Cardiac fibroblast (primary cell): Measurements from ENCODE around the gene ADCY1.

Experiments used
- DNase-seq, 2 donors: peaks; one replicate each; pipeline versions ENCODE4 v3.0.0 to v3.0.0-alpha.2; 2010; ENCODE audit warnings: low read depth in 2 of 2
- H3K4me3 ChIP-seq, 2 donors: replicated peaks in 1 of 2; 1 replicate in 1 of 2; 2 replicates in 1 of 2; pipeline ENCODE4 v1.5.1; 2011; ENCODE audit warnings: low read depth in 2 of 2, low read length in 2 of 2, mild to moderate bottlenecking in 2 of 2, moderate library complexity in 1 of 2
- TF ChIP-seq, protein P1 (sequence below): IDR thresholded peaks from one replicate; pipeline ENCODE4 v1.5.1; 2011; ENCODE audit warnings: low read depth, mild to moderate bottlenecking, low read length, inconsistent platforms

ADCY1 gene

DNA sequence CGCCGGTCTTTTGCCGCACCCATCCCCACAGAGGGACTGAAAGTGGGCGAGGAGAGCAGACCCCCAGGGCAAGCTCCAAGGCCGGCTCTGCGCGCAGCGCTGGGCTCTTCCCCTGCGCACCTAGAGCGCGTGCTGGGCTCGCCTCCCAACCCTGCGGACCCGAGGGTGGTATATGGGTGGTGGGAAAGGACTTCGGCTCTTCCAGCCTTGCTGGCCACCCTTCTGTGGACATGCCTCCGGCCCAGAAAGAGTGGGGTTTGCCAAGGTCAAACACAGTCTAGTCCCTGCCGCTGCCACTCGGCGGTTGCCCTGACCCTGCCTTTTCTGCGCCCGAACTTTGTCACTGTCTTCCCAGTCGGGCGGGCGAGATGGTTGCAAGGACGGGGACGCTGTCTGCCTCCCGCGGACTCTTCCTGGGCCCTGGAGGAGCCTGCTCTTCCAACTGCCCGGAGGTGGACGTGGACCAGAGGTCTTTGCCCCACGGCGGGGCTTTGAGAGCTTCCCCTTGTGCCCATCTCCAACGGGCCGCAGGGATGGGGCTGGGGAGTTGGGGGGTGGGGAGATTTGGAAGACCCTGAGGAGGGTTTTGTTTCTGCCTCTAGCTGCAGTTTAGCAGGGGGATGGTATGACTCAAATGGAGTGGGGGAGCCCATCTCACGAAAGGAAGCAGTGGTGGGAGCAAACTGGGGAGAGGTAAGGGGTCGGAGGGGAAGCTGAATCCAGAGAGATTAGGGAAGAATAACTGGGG is 1.5 kb downstream of the ADCY1 start:
- TF ChIP-seq, protein P1, sequence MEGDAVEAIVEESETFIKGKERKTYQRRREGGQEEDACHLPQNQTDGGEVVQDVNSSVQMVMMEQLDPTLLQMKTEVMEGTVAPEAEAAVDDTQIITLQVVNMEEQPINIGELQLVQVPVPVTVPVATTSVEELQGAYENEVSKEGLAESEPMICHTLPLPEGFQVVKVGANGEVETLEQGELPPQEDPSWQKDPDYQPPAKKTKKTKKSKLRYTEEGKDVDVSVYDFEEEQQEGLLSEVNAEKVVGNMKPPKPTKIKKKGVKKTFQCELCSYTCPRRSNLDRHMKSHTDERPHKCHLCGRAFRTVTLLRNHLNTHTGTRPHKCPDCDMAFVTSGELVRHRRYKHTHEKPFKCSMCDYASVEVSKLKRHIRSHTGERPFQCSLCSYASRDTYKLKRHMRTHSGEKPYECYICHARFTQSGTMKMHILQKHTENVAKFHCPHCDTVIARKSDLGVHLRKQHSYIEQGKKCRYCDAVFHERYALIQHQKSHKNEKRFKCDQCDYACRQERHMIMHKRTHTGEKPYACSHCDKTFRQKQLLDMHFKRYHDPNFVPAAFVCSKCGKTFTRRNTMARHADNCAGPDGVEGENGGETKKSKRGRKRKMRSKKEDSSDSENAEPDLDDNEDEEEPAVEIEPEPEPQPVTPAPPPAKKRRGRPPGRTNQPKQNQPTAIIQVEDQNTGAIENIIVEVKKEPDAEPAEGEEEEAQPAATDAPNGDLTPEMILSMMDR: no peak
- H3K4me3 ChIP-seq: no peak overlapping the region
- DNase-seq: no peak

DNA sequence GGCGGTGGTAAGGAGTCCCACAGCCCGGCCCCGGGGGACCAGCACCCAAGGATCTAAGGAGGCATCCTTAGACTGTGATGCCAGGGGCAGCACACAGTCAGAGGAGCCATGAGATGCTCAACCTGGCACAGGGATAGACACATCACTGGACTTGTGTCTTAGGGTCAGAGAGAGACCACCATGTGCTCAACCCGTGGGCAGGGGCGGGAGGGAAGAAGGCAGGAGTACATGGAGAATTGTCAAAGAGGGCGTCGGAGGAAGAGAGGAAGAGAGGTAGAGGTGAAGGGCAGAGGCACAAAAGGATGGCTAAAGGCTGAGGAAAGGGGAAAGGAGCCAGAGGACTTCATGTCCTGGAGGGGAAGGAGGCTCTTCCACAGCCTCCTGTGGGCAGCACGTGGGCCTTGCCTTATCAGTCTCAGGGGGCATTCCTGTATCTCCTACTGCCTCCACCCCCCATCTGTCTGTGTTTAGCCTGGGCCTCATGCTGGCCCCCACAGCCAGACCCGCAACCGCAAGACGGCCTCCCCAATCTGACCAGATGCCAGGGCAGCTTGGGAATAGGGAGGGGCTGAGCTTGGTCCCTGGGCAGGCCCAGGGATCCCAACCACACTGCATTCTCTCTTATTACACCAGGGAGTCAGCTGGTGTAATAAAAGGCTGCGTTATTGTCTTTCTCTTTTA is 2.2 kb downstream of the ADCY1 start:
- no peak overlapping the region for H3K4me3 ChIP-seq
- TF ChIP-seq, protein P1: no peak
- peak in 1 of 2 donors; percentile 37 for DNase-seq

DNA sequence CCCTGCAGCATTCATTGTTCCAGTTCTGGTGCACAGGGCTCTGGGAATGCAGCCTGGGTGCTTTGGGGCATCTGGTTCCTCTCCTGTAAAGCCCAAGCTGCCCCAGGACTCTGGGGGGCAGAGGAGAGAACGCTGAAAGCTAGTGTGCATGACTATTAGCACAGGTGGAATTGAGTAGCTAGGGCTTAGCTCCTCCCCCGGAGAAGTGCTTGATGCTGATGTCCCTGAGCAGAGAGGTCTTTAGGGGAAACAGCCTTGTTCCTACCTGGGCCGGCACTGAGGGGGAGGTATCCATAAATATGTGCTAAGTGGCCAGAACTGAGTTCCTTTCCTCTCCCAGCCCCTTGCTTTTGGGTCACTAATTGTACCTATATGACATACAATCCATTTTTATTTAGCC is 3.9 kb downstream of the ADCY1 start:
- TF ChIP-seq, protein P1: no peak
- no peak overlapping the region for H3K4me3 ChIP-seq
- no peak for DNase-seq

DNA sequence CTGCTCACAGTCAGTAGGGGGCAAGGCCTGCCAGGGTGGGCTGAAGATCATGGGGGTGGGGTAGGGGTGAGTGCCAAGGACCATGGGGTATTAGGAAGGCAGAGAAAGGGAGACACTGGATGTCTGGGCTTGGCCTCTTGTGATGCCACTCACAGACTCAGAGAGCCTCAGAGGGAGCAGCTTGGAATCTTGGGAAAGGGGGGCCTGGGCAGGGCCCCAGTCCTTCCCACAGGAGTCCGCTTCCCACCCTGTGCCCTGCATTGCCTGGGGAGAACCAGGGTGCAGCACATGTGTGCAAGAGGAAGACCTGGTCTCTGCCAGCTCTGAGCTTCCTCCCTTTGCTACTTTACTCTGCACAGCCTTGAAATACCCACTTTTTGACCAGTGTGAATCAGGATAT is 4.3 kb downstream of the ADCY1 start:
- no peak overlapping the region for H3K4me3 ChIP-seq
- DNase-seq: no peak
- TF ChIP-seq, protein P1: no peak

DNA sequence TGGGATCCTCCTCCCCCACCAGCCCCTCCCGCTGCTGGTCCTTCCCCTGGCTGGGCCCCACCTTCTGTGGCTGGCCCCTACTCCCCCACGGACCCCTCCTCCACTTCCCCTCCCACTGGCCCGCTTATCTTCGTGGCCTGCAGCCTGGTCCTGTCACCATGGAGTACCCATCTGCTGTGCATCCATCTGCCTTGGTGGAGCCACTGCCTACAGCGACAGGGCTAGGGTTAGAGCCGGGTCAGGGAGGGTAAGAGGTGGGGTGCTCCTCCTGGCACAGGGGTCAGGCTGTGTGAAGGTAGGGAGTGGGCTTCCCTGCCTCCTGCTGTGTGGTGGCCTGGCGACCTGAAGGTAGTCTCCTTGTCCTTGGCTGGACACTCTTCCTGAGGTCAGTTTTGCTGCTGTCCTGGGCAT is 5.2 kb downstream of the ADCY1 start:
- DNase-seq: no peak
- TF ChIP-seq, protein P1: no peak
- H3K4me3 ChIP-seq: no peak overlapping the region

DNA sequence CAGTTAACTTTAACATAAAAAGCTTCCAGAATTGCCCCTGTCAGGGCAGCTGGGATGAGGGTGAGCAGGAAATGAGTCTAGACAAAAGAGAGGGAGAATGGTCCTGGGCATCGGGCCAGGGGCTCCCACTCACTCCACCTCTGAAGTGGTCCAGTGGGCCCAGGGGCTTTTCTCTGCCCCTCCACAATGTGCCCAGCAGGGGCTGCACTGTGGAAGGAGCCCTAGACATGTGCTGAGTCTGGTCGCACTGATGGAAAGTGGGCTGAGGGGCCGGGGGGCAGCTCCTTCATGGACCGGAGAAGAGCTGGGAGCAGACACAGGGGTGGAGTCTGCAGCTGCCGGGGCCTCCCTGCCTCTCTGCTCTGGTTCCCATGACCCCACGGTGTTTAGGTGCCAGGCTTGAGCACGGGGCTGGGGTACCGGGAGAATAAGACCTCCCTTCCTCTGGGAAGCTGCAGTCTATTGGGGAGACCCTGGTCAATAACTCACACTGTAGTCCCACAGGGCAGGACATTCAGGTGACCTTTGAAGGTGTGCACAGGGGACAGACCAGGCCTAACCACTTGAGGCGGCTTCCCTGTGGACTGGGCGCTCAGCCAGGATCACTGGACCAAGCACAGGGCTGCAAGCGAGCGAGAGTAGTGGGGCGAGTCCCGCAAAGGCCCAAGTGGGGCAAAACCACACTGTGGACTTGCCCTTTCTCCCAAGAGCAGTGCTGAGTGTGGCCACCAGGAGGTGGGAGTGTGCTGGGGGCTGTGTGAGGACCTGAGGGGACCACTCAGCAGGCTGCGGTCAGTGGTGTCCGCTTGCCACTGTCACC is 6.1 kb downstream of the ADCY1 start:
- H3K4me3 ChIP-seq: no peak overlapping the region
- TF ChIP-seq, protein P1: peak; percentile 34
- no peak for DNase-seq
